Activated CD4-positive, alpha-beta T cell treated with anti-CD3 and anti-CD28 coated beads, Interleukin-2, amount 50 U/mL, for 4 hours (primary cell): ENCODE results near the gene GOLGA6A.
A peak's percentile ranks its signal among the peaks of the same experiment; 100 is the strongest.
"Not testable (repeated sequence)": the region's sequence is repeated elsewhere in the genome, so short reads cannot be mapped to it uniquely, and the experiment has no call there.

Source experiments
- DNase-seq, 2 experiments: peaks; one replicate each; pipeline ENCODE4 v3.0.0-alpha.2; 2020

GOLGA6A gene

DNA sequence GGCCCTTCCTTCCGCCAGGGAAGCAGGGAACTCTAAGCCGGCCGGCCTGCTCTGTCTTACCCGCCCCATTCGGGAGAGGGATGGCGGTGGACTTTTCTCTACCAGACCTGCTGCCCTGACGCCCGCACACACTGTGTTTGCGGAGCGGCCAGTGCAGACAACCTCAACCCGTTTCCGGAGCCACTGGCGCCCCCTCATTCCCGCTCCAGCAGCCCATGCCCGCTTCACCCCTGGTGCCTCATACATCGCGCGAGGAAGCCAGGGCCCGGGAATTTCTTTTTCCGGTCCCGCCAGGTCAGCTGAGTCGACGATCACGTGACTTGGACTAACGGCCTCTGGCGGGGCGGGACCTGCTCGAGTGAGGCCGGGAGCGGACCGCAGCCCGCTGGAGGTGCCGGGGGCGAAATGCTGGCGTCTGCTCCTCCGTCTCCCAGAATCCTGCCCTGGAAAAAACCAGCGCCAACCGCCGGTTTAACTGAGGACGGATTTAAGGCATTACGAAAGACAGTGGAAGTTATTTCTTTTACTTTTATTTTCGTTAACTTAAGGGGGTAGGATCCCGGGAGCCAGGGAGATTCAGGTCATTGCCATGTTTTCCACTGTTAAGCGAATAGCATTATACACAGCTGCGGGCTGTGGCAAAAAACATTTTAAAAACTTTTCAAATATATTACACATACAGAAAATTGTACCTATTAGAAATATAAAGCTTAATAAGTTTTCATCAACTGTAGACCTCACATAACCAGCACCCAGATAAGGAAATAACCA, 17.8 kb upstream of the GOLGA6A start:
- DNase-seq = peak; percentile 23 to 40

- DNase-seq = not testable (repeated sequence)
Observed at GRCh38 chr15:74096753-74097474, 14.6 kb upstream of the GOLGA6A start.

GRCh38 chr15:74095610-74096009, 13.3 kb upstream of the GOLGA6A start:
- DNase-seq = not testable (repeated sequence)

GRCh38 chr15:74094567-74094966, 12.2 kb upstream of the GOLGA6A start:
- DNase-seq = not testable (repeated sequence)

GRCh38 chr15:74075781-74076180, 6.6 kb downstream of the GOLGA6A start:
- not testable (repeated sequence) for DNase-seq

GRCh38 chr15:74072614-74073337, 9.6 kb downstream of the GOLGA6A start:
- DNase-seq = peak; percentile 37 to 42

GRCh38 chr15:74072132-74072531, 10.2 kb downstream of the GOLGA6A start:
- not testable (repeated sequence) for DNase-seq

- not testable (repeated sequence) for DNase-seq
Observed at GRCh38 chr15:74071645-74072044, 10.7 kb downstream of the GOLGA6A start.

GRCh38 chr15:74065684-74066411, 16.5 kb downstream of the GOLGA6A start:
- DNase-seq = peak; percentile 37 to 46

DNA sequence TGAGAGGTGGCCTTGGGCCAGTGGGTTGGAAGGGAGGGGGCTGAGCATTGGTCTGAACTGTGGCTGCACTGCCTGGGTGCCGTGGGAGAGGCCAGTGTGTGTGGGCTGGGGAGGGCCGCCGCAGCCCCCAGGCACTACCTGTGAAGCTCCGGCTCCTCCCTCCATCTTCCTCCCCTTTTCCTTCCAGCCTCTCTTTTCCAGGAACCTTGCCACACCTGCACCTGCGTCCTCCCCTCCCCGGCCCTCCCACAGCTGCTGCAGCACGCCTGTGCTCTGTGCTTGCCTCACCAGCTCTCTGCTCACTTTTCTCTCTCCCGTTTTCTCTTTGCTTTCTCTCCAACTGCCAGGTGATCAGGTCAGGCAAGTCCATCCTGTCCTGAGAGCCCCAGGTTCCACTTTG, 17.5 kb downstream of the GOLGA6A start:
- not testable (repeated sequence) for DNase-seq

DNA sequence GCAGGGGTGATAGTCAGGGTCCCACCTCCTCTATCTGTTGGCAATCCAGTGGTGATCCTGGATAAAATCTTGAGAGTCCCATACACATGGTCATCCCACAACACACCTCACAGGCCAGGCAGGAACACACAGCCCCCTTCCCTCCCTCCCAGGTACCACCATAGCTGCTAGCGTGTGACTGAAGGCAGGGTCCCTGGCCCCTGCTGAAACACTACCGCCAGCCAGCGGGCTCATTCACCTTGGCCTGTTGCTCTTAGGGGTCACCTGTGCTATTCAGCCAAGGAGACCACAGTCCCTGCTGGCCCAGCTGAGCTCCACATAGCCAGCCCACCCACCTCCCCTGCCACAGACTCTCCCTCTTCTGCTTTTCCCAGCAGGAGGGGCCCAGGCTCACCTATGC, 18.2 kb downstream of the GOLGA6A start:
- DNase-seq = not testable (repeated sequence)

- DNase-seq = not testable (repeated sequence)
Observed at GRCh38 chr15:74063425-74064146, 18.8 kb downstream of the GOLGA6A start.

- no peak for DNase-seq
Observed at GRCh38 chr15:74062671-74063070, 19.7 kb downstream of the GOLGA6A start.

GRCh38 chr15:74062236-74062635, 20.1 kb downstream of the GOLGA6A start:
- DNase-seq = no peak

GRCh38 chr15:74060251-74060650, 22.1 kb downstream of the GOLGA6A start:
- DNase-seq = no peak

DNA sequence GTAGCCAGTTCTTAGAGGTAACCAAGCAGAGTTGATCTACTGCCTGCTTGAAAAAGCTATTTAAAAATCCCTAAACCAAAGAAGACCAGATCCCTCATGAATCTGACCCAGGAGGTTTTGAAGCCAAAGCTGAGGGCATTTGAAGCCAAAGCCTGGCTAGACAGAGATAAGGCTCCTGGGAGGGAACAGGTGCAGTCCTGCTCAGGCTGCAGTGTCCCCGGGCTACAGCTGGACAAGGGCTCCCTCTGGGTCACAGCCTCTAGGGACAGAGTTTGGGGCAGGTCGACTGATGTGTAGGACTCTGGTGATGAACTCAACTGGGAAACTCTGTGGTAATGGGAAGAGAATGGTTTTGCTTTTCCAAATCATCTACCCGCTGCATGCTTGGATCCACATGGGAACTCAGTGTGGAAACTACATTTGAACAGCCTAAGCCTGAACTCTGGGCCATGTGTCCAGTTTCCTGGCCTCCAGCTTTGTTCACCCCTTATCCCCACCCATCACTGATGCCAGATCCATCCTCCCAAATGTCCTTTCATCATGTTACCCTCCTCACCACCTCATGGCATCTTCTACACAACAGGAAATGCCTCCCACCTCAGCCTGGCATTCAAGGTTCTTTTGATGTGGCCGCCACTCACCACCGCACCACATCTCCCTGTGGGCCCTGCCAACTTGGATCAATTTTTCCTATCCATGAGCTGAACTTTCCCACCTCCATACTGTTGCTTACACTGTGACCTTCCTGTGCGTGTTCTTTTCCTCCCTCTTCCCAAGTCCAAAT, 23.1 kb downstream of the GOLGA6A start:
- DNase-seq = not testable (repeated sequence)

DNA sequence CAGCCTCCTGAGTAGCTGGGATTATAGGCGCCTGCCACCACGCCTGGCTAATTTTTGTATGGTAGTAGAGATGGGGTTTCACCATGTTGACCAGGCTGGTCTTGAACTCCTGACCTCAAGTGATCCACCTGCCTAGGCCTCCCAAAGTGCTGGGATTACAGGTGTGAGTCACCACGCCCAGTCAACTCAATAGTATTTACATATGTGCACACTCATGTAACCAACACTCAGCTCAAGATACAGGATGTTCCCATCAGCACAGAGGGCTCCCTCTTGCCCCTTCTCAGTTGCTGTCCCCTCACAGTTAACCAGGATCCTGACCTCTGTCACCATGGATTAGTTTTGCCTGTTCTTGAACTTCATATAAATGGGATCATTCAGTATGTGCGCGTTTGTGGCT, 26.0 kb downstream of the GOLGA6A start:
- DNase-seq = not testable (repeated sequence)

GRCh38 chr15:74055804-74056203, 26.5 kb downstream of the GOLGA6A start:
- DNase-seq = no peak

DNA sequence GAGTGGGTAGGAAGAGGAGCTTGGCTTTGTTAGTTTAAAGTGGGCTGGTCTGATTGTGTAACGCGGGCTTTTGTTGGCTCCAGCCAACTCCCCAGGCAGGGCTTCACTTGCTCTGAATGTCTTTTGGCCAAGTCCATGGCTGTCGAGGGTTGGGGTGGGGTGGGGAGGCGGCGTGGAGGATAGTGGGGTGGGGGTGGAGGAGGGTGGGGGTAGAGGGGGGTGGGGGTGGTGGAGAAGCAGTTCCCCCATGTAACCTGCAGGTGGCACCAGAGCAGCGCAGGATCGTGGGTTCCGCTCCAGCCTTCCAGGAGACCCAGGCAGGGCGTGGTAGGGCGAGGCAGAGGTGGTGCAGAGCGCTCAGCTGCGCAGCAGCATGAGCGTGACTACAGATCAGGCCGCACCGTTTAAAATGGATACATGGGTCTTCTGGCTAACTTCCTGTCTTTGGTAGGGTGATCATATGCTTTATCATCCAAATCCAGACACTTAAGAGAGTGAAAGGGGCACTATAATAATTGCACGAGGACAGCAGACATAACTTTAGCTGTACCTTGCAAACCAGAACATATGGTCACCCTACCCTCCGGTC, 28.3 kb downstream of the GOLGA6A start:
- DNase-seq = peak; percentile 60 to 61

- no peak for DNase-seq
Observed at GRCh38 chr15:74053517-74053916, 28.8 kb downstream of the GOLGA6A start.
